NB4 (cell line): ENCODE data around the gene ZNF638.

Experiments
- DNase-seq: peaks from one replicate; pipeline ENCODE4 v3.0.0; 2010; ENCODE audit warnings: low read depth
- H3K4me3 ChIP-seq: one replicate; pipeline ENCODE4 v1.5.1; 2011; ENCODE audit warnings: mild to moderate bottlenecking, low read depth, low read length, moderate library complexity
- MYC ChIP-seq: IDR thresholded peaks from 2 replicates; pipeline ENCODE4 v1.6.1; 2011; ENCODE audit warnings: low read depth, low read length
- POLR2A ChIP-seq: IDR thresholded peaks from 2 replicates; pipeline ENCODE4 v1.6.1; 2011; ENCODE audit warnings: mild to moderate bottlenecking; ENCODE audit not compliant: insufficient read length; ENCODE audit errors: extremely low read depth
- TF ChIP-seq, protein P1 (sequence below): IDR thresholded peaks from one replicate; pipeline ENCODE4 v1.5.1; 2012; ENCODE audit warnings: low read depth, low read length
- TF ChIP-seq, protein P2 (sequence below): IDR thresholded peaks from 2 replicates; pipeline ENCODE4 v1.6.1; 2011; ENCODE audit warnings: low read depth, low read length

Gene ZNF638

DNA sequence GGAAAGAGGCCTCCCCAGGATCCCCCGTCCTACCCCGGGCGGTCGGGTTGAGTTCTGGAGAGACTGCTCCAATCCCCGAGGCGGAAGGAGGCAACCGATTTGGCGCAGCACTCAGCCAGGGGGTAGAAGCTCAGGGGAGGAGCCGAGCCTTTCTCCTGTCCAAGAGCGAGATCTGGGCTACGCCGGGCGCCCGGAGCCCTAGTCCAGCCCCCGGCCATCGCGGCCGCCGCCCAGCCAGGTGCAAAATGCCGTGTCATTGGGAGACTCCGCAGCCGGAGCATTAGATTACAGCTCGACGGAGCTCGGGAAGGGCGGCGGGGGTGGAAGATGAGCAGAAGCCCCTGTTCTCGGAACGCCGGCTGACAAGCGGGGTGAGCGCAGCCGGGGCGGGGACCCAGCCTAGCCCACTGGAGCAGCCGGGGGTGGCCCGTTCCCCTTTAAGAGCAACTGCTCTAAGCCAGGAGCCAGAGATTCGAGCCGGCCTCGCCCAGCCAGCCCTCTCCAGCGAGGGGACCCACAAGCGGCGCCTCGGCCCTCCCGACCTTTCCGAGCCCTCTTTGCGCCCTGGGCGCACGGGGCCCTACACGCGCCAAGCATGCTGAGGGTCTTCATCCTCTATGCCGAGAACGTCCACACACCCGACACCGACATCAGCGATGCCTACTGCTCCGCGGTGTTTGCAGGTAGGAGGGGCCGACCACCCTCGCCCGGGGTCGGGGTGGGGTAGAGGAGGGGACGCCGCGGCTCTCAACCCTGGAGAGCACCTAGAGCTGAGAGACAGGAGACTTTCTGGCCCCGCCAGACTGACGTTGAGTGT, 122.0 kb downstream of the ZNF638 start, which contains the start of gene DYSF:
DYSF (plus strand) TSS at position 158 of the 817 bp plus-strand sequence.
- TF ChIP-seq, protein P1, sequence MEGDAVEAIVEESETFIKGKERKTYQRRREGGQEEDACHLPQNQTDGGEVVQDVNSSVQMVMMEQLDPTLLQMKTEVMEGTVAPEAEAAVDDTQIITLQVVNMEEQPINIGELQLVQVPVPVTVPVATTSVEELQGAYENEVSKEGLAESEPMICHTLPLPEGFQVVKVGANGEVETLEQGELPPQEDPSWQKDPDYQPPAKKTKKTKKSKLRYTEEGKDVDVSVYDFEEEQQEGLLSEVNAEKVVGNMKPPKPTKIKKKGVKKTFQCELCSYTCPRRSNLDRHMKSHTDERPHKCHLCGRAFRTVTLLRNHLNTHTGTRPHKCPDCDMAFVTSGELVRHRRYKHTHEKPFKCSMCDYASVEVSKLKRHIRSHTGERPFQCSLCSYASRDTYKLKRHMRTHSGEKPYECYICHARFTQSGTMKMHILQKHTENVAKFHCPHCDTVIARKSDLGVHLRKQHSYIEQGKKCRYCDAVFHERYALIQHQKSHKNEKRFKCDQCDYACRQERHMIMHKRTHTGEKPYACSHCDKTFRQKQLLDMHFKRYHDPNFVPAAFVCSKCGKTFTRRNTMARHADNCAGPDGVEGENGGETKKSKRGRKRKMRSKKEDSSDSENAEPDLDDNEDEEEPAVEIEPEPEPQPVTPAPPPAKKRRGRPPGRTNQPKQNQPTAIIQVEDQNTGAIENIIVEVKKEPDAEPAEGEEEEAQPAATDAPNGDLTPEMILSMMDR: no peak
- TF ChIP-seq, protein P2, sequence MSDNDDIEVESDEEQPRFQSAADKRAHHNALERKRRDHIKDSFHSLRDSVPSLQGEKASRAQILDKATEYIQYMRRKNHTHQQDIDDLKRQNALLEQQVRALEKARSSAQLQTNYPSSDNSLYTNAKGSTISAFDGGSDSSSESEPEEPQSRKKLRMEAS: no peak
- no peak for TF ChIP-seq POLR2A
- TF ChIP-seq MYC: no peak
- DNase-seq: peak; percentile 83

DNA sequence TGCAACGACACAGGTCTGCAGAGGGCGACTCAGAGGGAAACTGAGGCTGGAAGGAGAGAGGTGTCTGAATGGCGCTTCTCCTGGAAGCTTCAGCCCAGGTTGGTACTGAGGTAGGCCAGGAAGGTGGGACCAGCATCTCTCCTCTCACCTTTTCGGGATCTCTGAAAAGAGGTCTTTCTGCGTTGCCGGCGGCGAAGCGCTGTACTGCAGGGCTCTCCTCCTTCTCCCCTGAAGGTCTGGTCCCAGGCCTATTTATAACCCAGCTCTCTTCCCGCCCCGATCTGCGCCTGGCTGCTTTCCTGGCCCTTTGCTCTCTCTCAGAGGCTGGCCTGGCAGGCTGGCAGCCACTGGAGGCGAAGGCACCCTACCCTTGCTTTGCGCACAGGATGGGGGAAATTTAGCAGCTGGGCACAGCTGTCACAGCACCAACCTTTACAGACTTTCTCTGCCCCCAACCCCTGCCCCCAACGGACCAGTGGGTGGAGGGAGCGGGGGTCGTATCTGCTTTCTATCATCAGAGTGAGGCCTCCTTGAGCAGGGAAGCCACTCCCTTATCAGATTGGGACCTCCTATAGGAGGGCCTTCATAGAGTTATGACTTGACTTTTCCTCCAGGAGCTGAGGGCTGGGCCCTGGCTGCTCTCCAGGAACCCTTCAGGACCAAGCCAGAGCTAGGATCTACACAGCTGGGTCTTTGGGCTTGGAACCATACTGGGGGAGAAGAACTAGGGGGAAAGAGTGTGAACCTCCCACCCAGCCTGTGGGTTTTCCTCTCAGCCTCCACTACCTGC, 122.8 kb downstream of the ZNF638 start:
- H3K4me3 ChIP-seq: peak overlapping the region; percentile 68
- peak; percentile 43 for DNase-seq
- TF ChIP-seq, protein P2: no peak
- no peak for TF ChIP-seq POLR2A
- no peak for TF ChIP-seq MYC
- TF ChIP-seq, protein P1: no peak

More for the DNA sequence above, 122.0 kb downstream of the ZNF638 start, which contains the start of gene DYSF:
- H3K4me3 ChIP-seq: peak within 1 kb of the TSS; percentile 68

DNA sequence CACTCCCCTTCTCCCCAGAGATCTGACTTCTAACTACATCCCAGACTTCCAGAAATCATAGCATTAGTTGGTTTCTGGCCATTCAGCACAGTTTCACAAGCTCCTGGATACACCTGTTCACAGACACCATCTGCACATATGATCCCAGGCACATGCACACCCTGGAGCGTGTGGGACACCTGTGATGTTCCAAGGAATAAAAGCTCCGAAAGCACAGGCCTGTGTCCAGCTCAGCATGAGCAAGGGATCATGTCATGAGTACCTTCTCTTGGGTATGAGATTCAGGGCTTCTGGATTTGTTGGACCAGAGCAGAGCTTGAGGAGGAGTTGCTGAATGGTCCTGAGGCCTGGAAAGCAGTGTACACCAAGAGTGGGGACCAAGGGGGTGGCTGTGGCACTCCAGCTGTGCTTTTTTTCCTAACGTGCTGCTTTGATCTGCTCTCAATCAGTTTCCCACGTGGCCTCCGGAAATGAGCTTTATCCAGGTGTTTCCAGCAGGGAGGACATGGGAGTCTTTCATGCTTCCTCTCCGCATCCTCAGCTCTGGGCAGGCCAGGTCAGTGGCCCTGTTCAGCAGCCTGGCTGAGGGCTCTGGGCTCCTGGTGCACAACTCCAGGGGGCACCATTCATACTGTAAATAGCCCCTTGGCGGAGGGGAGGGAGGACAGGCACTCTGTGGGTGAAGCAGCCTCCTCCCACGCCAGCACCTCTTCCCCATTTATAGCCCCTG, 123.6 kb downstream of the ZNF638 start:
- H3K4me3 ChIP-seq: peak overlapping the region; percentile 68
- no peak for DNase-seq
- TF ChIP-seq POLR2A (no peak), MYC (no peak)
- TF ChIP-seq, protein P1: peak; percentile 45
- TF ChIP-seq, protein P2: no peak; the same call in 1 of the 2 replicates

DNA sequence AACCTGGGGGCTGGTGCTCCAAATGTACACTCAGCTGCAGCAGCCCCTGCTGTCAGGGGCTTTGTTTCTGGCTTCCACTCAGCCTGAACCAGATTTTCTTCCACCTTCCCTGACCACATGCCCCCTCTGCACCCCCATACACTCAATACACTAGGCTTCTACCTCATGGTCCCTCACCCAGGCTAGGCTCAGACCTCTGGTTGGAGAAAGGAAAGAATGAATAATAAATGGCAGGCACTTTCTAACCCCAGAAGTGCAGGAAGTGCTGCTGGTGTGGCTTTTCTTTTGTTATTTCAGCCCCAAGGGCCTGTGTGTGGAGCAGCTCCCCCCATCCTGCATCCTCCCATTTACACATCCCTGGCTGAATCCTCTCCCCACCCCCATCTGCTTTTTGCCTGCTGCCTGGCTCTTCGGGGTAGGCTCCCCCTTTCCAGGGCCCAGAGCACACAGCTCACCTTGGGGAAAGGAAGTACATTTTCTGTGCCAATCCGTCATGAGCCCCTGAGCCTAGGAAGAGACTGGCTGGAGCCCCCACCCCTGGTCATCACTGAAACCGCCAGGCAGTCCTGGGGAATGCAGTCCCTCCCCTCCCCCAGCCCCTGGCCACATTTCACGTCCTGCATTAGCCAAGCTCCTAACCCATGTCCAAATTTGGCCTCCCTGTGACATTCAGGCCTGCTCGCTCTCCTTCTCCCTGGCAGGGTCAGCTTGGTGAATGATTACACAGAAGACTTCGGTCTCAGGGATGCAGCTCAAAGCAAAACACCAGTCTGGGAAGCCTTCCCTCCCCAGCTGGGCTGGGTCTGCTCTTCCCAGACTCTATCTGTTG, 124.4 kb downstream of the ZNF638 start:
- peak overlapping the region; percentile 68 for H3K4me3 ChIP-seq
- DNase-seq: peak; percentile 90
- TF ChIP-seq MYC (no peak), POLR2A (no peak)
- TF ChIP-seq, protein P1: no peak
- TF ChIP-seq, protein P2: no peak

DNA sequence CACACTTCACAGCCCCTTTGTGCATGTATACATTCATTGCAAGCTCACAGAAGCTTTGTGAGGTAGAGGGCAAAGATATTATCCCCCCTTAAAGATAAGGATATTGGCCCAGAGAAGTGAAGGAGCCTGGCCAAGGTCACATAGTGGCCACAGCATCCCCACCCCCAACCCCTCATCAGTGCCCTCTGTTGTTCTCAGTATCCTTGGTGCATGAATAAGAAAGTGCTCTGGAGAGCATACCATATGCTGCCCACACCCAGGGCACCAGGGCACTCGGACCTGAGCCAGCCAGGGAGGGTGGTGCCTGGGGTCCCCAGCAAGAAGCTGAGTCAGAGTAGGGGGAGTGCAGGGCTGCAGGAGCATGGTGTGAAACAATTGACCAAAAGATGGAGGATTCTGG, 125.0 kb downstream of the ZNF638 start:
- TF ChIP-seq, protein P2: no peak
- TF ChIP-seq MYC (no peak), POLR2A (no peak)
- TF ChIP-seq, protein P1: no peak
- H3K4me3 ChIP-seq: peak overlapping the region; percentile 68
- peak; percentile 24 for DNase-seq
